ENCODE results near the gene CCNQ.

DNA sequence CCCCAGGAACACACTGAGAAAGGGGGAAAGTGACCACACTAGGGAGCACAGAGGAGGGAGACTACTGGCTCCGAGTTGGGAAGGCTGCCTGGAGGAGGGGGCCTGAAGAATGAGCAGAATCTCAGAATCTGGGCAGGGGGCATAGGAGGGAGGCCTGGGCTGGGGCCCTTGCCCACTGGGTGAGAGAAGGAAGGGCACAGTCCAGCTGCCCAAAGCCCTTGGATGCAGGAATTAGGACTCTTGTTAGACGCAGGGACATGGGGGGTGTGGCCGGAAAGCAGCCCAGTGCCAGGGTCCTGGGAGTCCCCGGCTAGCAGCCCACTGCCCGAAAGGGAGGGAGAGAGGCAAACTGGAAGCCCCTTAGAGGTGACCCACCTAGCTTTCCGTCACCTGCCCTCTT is 46.2 kb upstream of the CCNQ start:
- TF ChIP-seq, protein P1, sequence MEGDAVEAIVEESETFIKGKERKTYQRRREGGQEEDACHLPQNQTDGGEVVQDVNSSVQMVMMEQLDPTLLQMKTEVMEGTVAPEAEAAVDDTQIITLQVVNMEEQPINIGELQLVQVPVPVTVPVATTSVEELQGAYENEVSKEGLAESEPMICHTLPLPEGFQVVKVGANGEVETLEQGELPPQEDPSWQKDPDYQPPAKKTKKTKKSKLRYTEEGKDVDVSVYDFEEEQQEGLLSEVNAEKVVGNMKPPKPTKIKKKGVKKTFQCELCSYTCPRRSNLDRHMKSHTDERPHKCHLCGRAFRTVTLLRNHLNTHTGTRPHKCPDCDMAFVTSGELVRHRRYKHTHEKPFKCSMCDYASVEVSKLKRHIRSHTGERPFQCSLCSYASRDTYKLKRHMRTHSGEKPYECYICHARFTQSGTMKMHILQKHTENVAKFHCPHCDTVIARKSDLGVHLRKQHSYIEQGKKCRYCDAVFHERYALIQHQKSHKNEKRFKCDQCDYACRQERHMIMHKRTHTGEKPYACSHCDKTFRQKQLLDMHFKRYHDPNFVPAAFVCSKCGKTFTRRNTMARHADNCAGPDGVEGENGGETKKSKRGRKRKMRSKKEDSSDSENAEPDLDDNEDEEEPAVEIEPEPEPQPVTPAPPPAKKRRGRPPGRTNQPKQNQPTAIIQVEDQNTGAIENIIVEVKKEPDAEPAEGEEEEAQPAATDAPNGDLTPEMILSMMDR (IDR thresholded peaks at IDR 0.05; ENCODE audit: low read depth, low read length, missing input control), result no peak
- TF ChIP-seq, protein P2, sequence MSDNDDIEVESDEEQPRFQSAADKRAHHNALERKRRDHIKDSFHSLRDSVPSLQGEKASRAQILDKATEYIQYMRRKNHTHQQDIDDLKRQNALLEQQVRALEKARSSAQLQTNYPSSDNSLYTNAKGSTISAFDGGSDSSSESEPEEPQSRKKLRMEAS (IDR thresholded peaks at IDR 0.05), result no peak
- TF ChIP-seq ATF3 (IDR thresholded peaks at IDR 0.05) (no peak), REST (IDR thresholded peaks at IDR 0.05) (no peak), ZBTB33 (IDR thresholded peaks at IDR 0.05) (no peak), TAF1 (conservative IDR thresholded peaks at IDR 0.05) (no peak), RAD21 (IDR thresholded peaks at IDR 0.05) (no peak), EGR1 (IDR thresholded peaks at IDR 0.05; ENCODE audit: low read depth in 2 of 2) (no peak), YY1 (IDR thresholded peaks at IDR 0.05) (no peak), NR2F2 (IDR thresholded peaks at IDR 0.05) (no peak)

All from liver (tissue), 3 donors.